NCI-H510A treated with DMSO at 0.1 percent for 48 hours (cell line): ENCODE results near the gene C11orf54.
"Not testable (repeated sequence)": the region's sequence is repeated elsewhere in the genome, so short reads cannot be mapped to it uniquely, and the experiment has no call there.

ENCODE experiments used
- DNase-seq: peaks from one replicate; lab custom pipeline; 2025; lab: John Stamatoyannopoulos, UW

C11orf54 gene

GRCh38 chr11:93734427-93735222 lies 6.8 kb upstream of the C11orf54 start:
- DNase-seq: no peak

- DNase-seq: no peak
Measured at GRCh38 chr11:93735627-93736026, 5.8 kb upstream of the C11orf54 start.

- DNase-seq: no peak
Measured at GRCh38 chr11:93736129-93736528, 5.3 kb upstream of the C11orf54 start.

GRCh38 chr11:93737904-93738612 lies 3.4 kb upstream of the C11orf54 start:
- no peak for DNase-seq

GRCh38 chr11:93738647-93739081 lies 2.8 kb upstream of the C11orf54 start:
- no peak for DNase-seq

- no peak for DNase-seq
Measured at GRCh38 chr11:93740031-93740729, 1.3 kb upstream of the C11orf54 start.

GRCh38 chr11:93740730-93741093 lies 760 bp upstream of the C11orf54 start:
- DNase-seq: peak; percentile 42

- peak; percentile 74 for DNase-seq
Measured at GRCh38 chr11:93741882-93742226, 382 bp downstream of the C11orf54 start.

GRCh38 chr11:93743291-93743690 lies 1.8 kb downstream of the C11orf54 start:
- DNase-seq: no peak

GRCh38 chr11:93744669-93745004 lies 3.2 kb downstream of the C11orf54 start:
- DNase-seq: no peak

GRCh38 chr11:93745005-93745755 lies 3.7 kb downstream of the C11orf54 start:
- not testable (repeated sequence) for DNase-seq

- no peak for DNase-seq
Measured at GRCh38 chr11:93746101-93746500, 4.6 kb downstream of the C11orf54 start.

- no peak for DNase-seq
Measured at GRCh38 chr11:93747122-93747521, 5.7 kb downstream of the C11orf54 start.

- no peak for DNase-seq
Measured at GRCh38 chr11:93751001-93751400, 9.5 kb downstream of the C11orf54 start.

GRCh38 chr11:93753241-93753640 lies 11.8 kb downstream of the C11orf54 start:
- no peak for DNase-seq

GRCh38 chr11:93756748-93757147 lies 15.3 kb downstream of the C11orf54 start:
- DNase-seq: no peak

- DNase-seq: no peak
Measured at GRCh38 chr11:93757301-93757700, 15.8 kb downstream of the C11orf54 start.

- DNase-seq: no peak
Measured at GRCh38 chr11:93757924-93758865, 16.7 kb downstream of the C11orf54 start.

GRCh38 chr11:93759123-93759522 lies 17.7 kb downstream of the C11orf54 start:
- DNase-seq: not testable (repeated sequence)

GRCh38 chr11:93761910-93762309 lies 20.4 kb downstream of the C11orf54 start:
- DNase-seq: no peak

- DNase-seq: no peak
Measured at GRCh38 chr11:93765551-93765950, 24.1 kb downstream of the C11orf54 start.
